ENCODE results near the gene IFT88.

The IFT88 gene

GRCh38 chr13:20716951-20717350 is 150.0 kb downstream of the IFT88 start:
- DNase-seq (ENCODE audit: low read depth): no peak

DNA sequence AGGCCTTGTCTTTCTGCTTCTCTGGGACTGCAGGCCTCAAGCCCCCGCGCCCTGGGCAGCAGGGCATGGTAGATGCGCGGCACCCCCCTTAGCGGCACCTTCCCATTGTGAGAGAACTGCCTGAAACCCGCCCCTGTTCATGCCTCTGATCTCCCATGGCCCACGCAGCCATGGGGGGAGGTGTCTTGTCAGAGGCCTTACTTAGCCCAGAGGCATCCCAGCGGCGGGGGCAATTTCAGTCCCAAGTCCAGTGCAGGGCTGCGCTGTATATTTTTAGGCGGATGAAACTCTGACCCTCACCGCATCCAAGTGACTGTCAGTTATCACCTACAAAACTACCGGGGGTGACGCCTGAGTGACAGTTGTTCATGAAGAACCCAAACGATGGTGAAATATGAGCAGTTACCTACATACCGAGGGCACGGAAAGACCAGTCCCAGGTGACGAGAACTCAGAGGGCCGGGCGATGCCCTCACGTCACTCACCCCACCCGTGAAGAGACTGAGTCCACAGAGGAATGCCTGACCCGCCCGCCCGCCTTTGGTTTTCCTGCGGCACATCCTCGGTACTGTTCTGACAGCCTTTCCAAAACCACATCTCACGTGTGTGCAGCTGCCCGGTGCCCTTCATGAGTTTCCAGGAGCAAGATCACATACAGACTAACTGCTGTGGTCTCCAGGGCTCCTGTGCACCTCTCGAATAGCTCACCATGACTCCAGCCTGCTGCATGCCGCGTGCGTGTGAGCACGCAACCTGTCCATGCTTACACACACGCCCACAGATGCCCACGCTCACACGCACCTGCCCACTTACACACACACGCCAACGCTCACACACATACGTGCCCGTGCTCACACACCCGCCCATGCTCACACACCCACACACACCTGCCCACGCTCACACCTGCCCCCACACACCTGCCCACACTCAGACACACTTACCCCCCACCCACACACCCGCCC is 150.9 kb downstream of the IFT88 start:
- DNase-seq (ENCODE audit: low read depth): no peak

- DNase-seq (ENCODE audit: low read depth): no peak
These were observed 152.1 kb downstream of the IFT88 start for GRCh38 chr13:20718958-20719566.

GRCh38 chr13:20719783-20720182 is 152.8 kb downstream of the IFT88 start:
- DNase-seq (ENCODE audit: low read depth): no peak

- no peak for DNase-seq (ENCODE audit: low read depth)
These were observed 153.5 kb downstream of the IFT88 start for GRCh38 chr13:20720499-20720898.

DNA sequence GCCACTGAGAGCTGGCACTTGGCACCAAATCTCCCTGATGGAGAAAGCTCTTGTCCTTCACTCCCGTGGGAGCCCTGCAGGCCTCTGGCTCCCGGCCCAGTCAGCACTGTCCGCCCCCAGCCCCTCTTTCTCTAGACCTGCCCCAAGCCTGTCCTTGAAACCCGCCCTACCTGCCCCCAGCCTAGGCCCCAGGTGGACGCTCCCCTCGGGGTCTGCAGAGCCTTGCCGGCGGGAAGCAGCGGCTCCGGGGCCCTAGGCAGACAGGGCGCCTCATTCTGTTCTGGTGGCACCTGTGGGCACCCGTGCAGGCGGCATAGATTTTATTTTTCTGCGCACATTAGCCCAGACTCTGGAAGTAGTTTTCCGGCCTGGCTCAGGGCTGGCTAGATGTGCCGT is 154.1 kb downstream of the IFT88 start:
- no peak for DNase-seq (ENCODE audit: low read depth)

GRCh38 chr13:20721454-20722357 is 154.7 kb downstream of the IFT88 start:
- peak; percentile 18 for DNase-seq (ENCODE audit: low read depth)

DNA sequence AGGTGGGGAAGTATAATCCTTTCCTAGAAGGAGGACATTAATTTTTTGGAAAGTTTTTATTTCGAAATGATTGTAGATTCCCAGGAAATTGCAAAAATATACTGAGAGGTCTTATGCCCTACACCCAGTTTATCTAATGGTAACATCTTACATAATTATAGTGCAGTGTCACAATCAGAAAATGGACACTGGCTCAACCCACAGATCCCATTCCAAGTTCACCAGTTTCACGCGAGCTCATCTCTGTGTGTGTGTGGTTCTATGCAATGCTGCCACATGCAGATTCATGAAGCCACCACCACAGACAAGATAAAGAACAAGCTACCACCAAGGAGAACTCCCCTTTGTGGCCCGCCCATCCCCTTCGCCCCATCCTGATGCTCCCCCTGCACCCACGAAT is 160.9 kb downstream of the IFT88 start:
- DNase-seq (ENCODE audit: low read depth): no peak

- no peak for DNase-seq (ENCODE audit: low read depth)
These were observed 161.8 kb downstream of the IFT88 start for GRCh38 chr13:20728579-20729311.

- DNase-seq (ENCODE audit: low read depth): no peak
These were observed 163.0 kb downstream of the IFT88 start for GRCh38 chr13:20729633-20730585.

DNA sequence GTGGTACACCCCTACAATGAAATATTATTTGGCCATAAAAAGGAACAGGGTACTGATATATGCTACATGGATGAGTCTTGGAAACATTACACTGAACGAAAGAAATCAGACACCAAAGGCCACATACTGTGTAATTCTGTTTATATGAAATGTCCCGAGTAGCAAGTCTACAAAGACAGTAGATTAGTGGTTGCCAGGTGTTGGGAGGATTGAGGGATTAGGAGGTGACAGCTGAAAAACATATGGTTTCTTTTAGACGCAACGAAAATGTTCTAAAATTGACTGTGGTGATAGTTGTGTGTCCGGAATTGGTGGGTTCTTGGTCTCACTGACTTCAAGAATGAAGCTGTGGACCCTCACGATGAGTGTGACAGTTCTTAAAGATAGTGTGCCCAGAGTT is 171.7 kb downstream of the IFT88 start:
- no peak for DNase-seq (ENCODE audit: low read depth)

DNA sequence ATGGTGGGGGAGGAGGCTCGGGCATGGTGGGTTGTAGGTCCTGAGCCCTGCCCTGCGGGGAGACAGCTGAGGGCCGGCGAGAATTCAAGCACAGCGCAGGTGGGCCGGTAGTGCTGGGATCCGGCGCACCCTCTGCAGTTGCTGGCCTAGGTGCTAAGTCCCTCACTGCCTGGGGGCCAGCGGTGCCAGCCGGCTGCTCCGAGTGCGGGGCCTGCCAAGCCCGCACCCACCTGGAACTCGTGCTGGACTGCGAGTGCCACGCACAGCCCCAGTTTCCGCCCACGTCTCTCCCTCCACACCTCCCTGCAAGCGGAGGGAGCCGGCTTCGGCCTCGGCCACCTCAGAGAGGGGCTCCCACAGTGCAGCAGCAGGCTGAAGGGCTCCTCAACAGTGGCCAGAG is 173.1 kb downstream of the IFT88 start:
- no peak for DNase-seq (ENCODE audit: low read depth)

All from activated T-cell treated with anti-CD3 and anti-CD28 coated beads for 48 hours (primary cell).